Astrocyte (in vitro differentiated cells and primary cell): ENCODE results near the gene SLC5A2.

ENCODE experiments used
- EZH2 ChIP-seq: IDR thresholded peaks from 2 replicates; pipeline ENCODE4 v1.6.1; 2012; ENCODE audit warnings: mild to moderate bottlenecking, low read length, inconsistent platforms; ENCODE audit not compliant: insufficient read depth
- TF ChIP-seq, protein P1 (sequence below): IDR thresholded peaks from 2 replicates; pipeline ENCODE4 v1.5.1; 2011; ENCODE audit warnings: low read depth, mild to moderate bottlenecking, inconsistent platforms, low read length, moderate library complexity; ENCODE audit not compliant: insufficient read depth

- TF ChIP-seq, protein P1, sequence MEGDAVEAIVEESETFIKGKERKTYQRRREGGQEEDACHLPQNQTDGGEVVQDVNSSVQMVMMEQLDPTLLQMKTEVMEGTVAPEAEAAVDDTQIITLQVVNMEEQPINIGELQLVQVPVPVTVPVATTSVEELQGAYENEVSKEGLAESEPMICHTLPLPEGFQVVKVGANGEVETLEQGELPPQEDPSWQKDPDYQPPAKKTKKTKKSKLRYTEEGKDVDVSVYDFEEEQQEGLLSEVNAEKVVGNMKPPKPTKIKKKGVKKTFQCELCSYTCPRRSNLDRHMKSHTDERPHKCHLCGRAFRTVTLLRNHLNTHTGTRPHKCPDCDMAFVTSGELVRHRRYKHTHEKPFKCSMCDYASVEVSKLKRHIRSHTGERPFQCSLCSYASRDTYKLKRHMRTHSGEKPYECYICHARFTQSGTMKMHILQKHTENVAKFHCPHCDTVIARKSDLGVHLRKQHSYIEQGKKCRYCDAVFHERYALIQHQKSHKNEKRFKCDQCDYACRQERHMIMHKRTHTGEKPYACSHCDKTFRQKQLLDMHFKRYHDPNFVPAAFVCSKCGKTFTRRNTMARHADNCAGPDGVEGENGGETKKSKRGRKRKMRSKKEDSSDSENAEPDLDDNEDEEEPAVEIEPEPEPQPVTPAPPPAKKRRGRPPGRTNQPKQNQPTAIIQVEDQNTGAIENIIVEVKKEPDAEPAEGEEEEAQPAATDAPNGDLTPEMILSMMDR, result no peak
- TF ChIP-seq EZH2, result no peak
These were observed 11.6 kb upstream of the SLC5A2 start for GRCh38 chr16:31471241-31471874.
